ENCODE measurements around the gene SASH1.

SASH1 gene

DNA sequence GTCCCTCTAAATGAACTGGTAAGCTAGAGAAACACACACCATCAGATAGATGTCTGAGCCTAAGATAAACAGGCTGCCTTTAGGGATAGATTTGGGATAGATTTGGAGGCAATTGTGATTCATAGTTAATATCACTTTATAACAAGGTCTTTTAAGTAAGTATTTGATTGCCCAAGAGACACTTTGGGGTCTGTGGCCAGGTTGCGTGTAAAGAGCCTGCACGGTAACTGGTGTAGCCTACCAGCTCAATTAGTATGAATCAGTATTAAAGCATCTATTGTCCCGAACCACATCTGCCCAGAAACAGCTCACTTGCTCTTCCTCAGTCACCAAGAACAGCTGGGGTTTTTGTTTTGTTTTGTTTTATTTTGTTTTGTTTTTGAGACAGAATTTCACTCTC, 193.3 kb downstream of the SASH1 start:
- TF ChIP-seq, protein P1, sequence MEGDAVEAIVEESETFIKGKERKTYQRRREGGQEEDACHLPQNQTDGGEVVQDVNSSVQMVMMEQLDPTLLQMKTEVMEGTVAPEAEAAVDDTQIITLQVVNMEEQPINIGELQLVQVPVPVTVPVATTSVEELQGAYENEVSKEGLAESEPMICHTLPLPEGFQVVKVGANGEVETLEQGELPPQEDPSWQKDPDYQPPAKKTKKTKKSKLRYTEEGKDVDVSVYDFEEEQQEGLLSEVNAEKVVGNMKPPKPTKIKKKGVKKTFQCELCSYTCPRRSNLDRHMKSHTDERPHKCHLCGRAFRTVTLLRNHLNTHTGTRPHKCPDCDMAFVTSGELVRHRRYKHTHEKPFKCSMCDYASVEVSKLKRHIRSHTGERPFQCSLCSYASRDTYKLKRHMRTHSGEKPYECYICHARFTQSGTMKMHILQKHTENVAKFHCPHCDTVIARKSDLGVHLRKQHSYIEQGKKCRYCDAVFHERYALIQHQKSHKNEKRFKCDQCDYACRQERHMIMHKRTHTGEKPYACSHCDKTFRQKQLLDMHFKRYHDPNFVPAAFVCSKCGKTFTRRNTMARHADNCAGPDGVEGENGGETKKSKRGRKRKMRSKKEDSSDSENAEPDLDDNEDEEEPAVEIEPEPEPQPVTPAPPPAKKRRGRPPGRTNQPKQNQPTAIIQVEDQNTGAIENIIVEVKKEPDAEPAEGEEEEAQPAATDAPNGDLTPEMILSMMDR (IDR thresholded peaks at IDR 0.05; ENCODE audit: insufficient read depth, low read depth, low read length, missing control alignments): no peak
- no peak overlapping the region for H3K4me3 ChIP-seq (ENCODE audit: low read length)
- DNase-seq (ENCODE audit: low read depth): no peak

DNA sequence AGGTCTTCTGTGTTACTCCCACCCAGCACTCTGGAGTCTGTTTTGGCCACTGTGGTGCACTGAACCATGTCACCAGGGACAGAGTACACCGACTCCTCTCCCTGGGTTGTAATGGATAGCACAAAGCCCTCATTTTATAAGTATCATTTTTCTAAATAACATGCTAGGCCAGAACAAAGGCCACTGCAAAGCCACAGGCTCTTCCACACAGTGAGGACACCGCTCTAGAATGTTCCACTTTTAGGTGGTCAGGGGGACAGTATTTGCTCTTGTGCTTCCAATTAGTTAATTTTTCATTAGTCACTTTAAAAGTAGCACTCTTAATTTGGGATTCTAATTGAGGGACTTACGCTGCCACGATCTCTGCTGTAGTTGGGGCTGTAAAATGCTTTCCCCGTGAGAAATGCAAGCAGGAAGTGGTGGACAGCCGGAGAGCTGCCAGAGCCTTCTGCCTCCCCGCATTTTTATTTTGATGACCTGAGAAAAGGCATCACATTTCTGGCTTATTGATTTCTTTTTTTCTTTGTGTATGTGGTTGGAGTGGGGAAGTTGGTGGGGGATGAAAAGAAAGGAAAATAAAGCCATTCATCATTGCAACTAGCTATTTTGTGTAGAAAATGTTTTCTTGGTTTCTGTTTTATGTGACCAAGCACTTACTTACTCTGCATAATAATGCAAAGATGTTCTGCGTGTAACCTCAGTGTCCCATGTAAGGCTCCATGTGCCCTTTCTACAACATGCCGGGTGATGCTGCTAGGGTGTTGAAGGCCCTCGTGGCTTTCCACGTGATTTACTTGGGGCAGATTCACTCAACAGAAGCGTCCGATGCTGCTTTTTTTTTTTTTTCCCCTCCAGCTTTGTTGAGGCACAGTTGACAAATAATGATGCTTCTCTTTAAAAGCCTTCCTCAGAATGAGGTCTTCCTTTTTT, 195.9 kb downstream of the SASH1 start:
- no peak for DNase-seq (ENCODE audit: low read depth)
- no peak overlapping the region for H3K4me3 ChIP-seq (ENCODE audit: low read length)
- TF ChIP-seq, protein P1 (IDR thresholded peaks at IDR 0.05; ENCODE audit: insufficient read depth, low read depth, low read length, missing control alignments): no peak

DNA sequence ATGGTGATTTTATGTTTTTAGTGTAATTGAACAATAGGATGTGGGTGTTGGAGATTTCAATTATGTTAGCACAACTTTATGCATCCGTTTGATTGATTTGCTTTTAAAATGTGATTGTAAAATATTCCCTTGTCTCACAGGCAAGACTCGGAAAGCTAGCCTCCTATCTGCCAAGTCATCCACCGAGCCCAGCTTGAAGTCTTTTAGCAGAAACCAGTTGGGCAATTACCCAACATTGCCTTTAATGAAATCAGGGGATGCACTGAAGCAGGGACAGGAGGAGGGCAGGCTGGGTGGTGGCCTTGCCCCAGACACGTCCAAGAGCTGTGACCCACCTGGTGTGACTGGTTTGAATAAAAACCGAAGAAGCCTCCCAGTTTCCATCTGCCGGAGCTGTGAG, 200.9 kb downstream of the SASH1 start:
- no peak overlapping the region for H3K4me3 ChIP-seq (ENCODE audit: low read length)
- no peak for DNase-seq (ENCODE audit: low read depth)
- TF ChIP-seq, protein P1 (IDR thresholded peaks at IDR 0.05; ENCODE audit: insufficient read depth, low read depth, low read length, missing control alignments): no peak

DNA sequence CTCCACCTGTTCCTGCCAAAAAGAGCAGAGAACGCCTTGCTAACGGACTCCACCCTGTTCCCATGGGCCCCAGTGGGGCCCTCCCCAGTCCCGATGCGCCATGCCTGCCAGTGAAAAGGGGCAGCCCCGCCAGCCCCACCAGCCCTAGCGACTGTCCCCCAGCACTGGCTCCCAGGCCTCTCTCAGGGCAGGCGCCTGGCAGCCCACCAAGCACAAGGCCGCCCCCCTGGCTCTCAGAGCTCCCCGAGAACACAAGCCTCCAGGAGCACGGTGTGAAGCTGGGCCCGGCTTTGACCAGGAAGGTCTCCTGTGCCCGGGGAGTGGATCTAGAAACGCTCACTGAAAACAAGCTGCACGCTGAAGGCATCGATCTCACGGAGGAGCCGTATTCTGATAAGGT, 201.8 kb downstream of the SASH1 start:
- H3K4me3 ChIP-seq (ENCODE audit: low read length): no peak overlapping the region
- no peak for DNase-seq (ENCODE audit: low read depth)
- TF ChIP-seq, protein P1 (IDR thresholded peaks at IDR 0.05; ENCODE audit: insufficient read depth, low read depth, low read length, missing control alignments): no peak

DNA sequence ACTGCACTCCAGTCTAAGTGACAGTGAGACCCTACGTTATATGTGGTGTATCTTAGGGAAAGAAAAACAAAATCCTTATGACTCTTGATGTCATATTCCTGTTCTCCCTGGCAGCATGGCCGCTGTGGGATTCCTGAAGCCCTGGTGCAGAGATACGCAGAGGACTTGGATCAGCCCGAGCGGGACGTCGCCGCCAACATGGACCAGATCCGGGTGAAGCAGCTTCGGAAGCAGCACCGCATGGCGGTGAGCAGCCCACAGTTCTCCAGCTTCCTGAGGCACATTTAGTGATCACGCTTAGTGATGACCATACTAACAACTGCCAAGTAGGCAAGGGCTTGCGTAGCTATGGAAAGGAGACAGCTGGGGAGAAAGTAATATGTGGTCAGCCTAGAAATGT, 203.3 kb downstream of the SASH1 start:
- no peak for DNase-seq (ENCODE audit: low read depth)
- TF ChIP-seq, protein P1 (IDR thresholded peaks at IDR 0.05; ENCODE audit: insufficient read depth, low read depth, low read length, missing control alignments): no peak
- no peak overlapping the region for H3K4me3 ChIP-seq (ENCODE audit: low read length)

DNA sequence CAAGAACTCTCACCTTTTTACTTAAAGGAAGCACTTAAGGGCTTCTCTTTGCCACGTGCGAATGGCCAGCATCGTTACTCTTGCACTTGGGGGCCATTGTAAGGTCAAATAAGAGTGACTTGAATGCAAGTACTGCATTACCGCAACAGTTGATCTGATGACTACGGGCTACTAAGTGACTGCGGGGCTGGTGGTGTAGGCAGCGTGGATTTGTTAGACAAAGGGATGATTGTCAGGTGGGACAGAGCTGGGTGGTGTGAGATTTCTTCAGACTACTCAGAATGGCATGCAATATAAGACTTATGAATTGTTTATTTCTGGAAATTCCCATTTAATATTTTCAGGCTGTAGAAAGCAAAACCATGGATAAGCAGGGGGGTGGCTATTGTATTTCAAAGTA, 204.5 kb downstream of the SASH1 start:
- H3K4me3 ChIP-seq (ENCODE audit: low read length): no peak overlapping the region
- TF ChIP-seq, protein P1 (IDR thresholded peaks at IDR 0.05; ENCODE audit: insufficient read depth, low read depth, low read length, missing control alignments): no peak
- DNase-seq (ENCODE audit: low read depth): no peak
